HL-60 (cell line): ENCODE results near the gene TRIM3.

Source experiments
- POLR2AphosphoS5 ChIP-seq: IDR thresholded peaks from 2 replicates; pipeline ENCODE4 v1.6.1; 2012; ENCODE audit warnings: low read depth
- TF ChIP-seq, protein P1 (sequence below): IDR thresholded peaks from one replicate; pipeline ENCODE4 v1.5.1; 2011; ENCODE audit warnings: low read length, control low read depth, inconsistent platforms; ENCODE audit not compliant: insufficient read depth

DNA sequence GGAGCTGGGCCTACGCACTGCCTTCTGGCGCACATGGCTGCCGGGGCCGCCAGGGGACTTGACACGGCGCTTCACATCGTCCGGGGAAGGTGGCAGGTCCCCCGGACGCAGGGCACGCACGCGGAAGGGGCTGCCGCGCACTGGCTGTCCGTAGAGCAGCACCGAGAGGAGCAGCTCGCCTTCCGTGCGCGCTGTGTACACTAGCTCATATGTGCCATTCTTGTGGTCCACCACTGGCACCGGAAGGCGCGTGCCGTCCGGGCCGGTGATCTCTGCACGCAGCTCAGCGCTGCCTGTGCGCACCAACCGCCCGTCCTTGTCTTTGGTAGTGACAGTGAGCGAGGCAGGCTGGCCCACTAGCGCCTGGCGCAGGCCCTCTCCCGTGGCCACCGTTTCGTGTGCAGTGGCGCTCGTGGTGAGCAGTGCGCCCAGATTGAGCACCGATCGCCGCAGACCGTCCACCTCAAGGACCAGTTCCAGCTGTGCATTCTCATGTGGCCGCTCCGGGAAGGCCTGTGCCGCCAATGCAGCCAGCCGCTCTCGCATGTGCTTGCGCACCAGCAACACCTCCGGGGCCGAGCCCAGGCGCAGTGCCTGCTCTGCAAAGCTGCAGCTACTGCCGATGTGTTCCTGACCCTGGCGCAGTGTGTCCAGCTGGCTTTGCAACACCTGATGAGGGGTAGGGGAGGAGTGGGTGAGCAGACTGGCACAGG lies 17.2 kb downstream of the TRIM3 start:
- TF ChIP-seq, protein P1, sequence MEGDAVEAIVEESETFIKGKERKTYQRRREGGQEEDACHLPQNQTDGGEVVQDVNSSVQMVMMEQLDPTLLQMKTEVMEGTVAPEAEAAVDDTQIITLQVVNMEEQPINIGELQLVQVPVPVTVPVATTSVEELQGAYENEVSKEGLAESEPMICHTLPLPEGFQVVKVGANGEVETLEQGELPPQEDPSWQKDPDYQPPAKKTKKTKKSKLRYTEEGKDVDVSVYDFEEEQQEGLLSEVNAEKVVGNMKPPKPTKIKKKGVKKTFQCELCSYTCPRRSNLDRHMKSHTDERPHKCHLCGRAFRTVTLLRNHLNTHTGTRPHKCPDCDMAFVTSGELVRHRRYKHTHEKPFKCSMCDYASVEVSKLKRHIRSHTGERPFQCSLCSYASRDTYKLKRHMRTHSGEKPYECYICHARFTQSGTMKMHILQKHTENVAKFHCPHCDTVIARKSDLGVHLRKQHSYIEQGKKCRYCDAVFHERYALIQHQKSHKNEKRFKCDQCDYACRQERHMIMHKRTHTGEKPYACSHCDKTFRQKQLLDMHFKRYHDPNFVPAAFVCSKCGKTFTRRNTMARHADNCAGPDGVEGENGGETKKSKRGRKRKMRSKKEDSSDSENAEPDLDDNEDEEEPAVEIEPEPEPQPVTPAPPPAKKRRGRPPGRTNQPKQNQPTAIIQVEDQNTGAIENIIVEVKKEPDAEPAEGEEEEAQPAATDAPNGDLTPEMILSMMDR = no peak
- no peak for TF ChIP-seq POLR2AphosphoS5
